ENCODE data around the gene CLEC4F.

DNA sequence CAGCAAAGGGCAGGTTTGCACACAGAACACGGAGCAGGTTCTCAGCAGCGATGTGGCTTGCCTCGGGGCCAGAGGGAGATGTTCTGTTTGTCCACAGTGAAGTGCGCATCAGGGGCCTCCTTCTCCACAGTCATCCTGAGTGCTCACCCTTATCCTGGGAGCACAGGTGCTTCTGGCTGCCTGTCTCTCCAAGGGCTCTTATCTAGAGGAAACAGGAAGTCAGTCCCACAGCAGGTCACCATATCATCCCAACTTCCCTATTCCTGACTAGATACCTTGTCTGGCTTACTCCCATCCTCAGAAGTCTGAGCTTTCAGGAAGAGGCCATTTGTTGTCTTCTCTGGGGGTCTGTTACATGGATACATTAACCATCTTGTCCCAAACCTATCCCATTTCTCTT is 15.2 kb upstream of the CLEC4F start, which contains the start of gene CD207:
- TF ChIP-seq CTCF (IDR thresholded peaks at IDR 0.05) (no peak), POLR2A (IDR thresholded peaks at IDR 0.05) (no peak)

Data from testis (tissue), 2 donors.